GM12872 (cell line): ENCODE results near the gene SPATA12.

Experiments used
- TF ChIP-seq, protein P1 (sequence below): IDR thresholded peaks from 3 replicates; pipeline ENCODE4 v1.5.1; 2011; ENCODE audit warnings: low read depth, mild to moderate bottlenecking, low read length, moderate library complexity; ENCODE audit not compliant: insufficient read depth

SPATA12 gene

DNA sequence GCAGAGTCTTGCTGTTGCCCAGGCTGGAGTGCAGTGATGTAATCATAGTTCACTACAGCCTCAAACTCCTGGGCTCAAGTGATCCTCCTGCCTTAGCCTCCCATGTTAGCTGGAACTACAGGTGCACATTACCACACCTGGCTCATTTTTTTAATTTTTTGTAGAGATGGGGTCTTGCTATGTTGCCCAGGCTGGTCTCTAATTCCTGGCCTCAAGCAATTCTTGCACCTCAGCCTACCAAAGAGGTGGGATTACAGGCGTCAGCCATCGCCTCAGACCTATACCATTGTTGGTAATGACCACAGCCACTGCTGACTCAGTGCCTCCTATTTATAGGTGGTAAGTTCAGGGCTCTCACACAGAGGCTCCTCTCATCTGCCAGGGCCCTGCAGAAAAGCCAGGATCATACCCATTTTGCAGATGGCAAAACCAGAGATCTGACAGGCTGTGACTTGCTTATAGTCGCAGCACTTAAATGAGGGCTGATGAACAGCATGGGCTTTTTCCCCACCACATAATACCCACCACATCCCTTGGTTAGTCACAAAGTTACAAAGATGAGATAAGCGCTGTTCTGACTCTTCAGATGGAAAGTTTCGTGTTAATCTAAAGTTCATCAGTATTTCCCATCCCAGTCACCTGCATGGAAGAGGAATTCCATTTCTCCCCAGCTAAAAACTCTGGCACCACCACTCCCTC lies 21.8 kb upstream of the SPATA12 start:
- TF ChIP-seq, protein P1, sequence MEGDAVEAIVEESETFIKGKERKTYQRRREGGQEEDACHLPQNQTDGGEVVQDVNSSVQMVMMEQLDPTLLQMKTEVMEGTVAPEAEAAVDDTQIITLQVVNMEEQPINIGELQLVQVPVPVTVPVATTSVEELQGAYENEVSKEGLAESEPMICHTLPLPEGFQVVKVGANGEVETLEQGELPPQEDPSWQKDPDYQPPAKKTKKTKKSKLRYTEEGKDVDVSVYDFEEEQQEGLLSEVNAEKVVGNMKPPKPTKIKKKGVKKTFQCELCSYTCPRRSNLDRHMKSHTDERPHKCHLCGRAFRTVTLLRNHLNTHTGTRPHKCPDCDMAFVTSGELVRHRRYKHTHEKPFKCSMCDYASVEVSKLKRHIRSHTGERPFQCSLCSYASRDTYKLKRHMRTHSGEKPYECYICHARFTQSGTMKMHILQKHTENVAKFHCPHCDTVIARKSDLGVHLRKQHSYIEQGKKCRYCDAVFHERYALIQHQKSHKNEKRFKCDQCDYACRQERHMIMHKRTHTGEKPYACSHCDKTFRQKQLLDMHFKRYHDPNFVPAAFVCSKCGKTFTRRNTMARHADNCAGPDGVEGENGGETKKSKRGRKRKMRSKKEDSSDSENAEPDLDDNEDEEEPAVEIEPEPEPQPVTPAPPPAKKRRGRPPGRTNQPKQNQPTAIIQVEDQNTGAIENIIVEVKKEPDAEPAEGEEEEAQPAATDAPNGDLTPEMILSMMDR, result no peak

DNA sequence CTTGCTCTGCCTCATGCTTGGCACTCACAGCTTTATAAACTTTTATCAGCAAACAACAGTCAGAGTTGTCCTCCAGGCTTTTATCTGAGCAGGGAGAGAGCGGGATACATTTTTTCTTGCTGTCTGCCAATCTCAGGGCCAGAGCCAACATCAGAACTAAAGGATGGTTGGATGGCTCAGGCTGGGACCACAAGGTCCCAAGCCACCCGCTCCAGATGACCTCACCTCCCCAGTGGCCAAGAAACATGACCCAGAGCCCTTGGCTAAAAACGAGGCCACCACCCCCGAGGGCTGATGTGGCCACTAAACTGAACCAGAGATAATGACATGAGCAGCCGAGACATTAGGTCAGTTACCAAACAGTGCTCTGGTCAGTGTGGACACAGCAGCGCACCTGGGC lies 18.8 kb upstream of the SPATA12 start:
- TF ChIP-seq, protein P1, result no peak

GRCh38 chr3:57043518-57043917 lies 16.9 kb upstream of the SPATA12 start:
- TF ChIP-seq, protein P1, result no peak

GRCh38 chr3:57046101-57046765 lies 14.2 kb upstream of the SPATA12 start:
- TF ChIP-seq, protein P1, result no peak

DNA sequence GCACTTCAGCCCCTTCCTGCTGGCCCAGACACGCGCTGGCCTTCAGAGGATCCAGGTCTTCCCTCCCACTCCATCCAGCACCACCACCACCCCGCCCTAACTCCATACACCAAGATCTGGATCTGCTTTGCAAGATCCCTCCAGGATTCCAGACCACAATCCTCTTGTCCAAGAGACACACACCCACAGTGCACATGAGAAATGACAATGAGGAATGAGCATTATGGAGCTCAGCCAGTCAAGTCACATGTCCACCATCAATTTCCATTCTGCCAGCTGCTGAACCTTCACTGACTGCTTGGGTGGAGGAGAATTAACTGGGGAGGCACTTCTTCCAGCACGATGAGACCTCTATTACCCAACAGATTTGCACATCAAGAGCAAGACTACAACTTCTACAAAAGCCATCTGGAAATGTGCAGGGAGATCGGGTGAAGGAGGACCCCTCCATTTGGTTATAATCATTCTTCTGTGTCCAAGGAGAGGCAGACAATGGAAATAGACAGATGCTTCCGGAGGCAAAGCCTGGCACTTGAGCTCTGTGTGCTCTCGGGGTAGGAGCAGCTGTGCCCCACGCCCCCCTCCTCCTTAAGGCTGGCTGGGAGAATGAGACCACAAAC lies 12.3 kb upstream of the SPATA12 start:
- TF ChIP-seq, protein P1, result no peak

GRCh38 chr3:57048728-57049127 lies 11.7 kb upstream of the SPATA12 start:
- TF ChIP-seq, protein P1, result no peak

GRCh38 chr3:57052662-57053061 lies 7.8 kb upstream of the SPATA12 start:
- TF ChIP-seq, protein P1, result no peak
